ENCODE data around the gene PRUNE2.

The PRUNE2 gene

DNA sequence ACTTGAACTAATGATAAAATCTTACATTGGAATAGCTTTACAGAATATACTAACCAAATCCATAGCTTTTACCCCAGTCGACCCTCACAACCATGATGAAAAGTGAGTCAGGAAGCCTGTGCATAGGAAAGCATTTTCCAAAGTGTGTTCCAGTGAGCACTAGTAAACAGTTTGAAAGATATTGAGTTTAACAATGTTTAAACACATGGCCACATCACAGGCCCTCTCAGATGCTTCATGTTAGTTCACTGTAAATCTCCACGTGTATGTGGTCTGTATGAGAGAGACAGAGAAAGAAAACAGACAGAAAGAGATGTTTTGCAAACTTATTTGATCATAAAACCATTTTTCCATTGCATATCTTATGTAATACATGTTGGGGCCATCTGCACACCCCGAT, 27.0 kb downstream of the PRUNE2 start:
- CTCF ChIA-PET, result interaction anchor here (1.4 kb wide), 1 partner anchor 69 kb away, joined by 5 read pairs; no protein-coding TSS in a partner anchor
- POLR2A ChIA-PET, result no interaction called here
- no peak for DNase-seq (ENCODE audit: extremely low spot score)
- TF ChIP-seq, protein P1, sequence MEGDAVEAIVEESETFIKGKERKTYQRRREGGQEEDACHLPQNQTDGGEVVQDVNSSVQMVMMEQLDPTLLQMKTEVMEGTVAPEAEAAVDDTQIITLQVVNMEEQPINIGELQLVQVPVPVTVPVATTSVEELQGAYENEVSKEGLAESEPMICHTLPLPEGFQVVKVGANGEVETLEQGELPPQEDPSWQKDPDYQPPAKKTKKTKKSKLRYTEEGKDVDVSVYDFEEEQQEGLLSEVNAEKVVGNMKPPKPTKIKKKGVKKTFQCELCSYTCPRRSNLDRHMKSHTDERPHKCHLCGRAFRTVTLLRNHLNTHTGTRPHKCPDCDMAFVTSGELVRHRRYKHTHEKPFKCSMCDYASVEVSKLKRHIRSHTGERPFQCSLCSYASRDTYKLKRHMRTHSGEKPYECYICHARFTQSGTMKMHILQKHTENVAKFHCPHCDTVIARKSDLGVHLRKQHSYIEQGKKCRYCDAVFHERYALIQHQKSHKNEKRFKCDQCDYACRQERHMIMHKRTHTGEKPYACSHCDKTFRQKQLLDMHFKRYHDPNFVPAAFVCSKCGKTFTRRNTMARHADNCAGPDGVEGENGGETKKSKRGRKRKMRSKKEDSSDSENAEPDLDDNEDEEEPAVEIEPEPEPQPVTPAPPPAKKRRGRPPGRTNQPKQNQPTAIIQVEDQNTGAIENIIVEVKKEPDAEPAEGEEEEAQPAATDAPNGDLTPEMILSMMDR (IDR thresholded peaks at IDR 0.05; ENCODE audit: control extremely low read depth, extremely low read depth, low read depth, missing control alignments), result no peak

DNA sequence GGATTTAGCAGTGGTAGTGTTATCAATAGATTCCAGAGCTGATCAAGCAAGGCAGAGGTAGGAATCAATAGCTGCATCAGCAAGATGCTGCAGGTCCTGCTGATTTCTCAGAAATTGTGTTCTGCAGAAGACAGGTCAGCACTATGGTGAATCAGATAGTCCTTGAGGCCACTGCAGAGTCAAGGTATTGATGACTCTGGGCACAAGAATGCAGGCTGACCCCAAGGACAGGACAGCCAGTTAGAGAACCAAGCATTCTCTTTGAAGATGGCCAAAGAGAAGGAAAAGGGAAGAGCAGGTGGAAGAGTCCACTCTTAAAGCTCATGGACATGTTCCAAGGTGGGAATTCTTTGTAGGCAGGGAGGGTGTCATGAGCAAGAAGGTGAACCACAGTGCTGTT, 28.0 kb downstream of the PRUNE2 start:
- CTCF ChIA-PET, result interaction anchor here (1.4 kb wide), 1 partner anchor 68 kb away, joined by 5 read pairs; no protein-coding TSS in a partner anchor
- POLR2A ChIA-PET, result no interaction called here
- no peak for DNase-seq (ENCODE audit: extremely low spot score)
- TF ChIP-seq, protein P1 (IDR thresholded peaks at IDR 0.05; ENCODE audit: control extremely low read depth, extremely low read depth, low read depth, missing control alignments), result no peak

DNA sequence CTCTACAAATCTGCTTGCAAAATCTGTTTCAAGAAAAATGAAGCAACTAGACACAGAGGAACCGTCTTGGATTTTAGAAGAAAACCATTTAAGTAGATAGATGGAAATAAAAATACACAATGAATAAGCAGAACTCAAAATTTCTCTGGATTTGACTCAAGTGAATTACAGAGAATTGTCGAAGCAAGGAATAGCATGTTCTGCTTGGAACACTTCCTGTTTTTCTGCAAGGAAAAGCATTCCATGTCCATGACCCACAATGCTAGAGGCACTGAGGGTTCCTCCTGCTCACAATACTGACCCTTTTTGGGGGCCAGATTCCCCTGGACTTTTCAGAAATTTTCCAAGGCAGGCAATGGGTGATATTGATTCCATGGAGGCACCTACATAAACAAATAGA, 29.8 kb downstream of the PRUNE2 start:
- ChIA-PET POLR2A (no interaction called here), CTCF (no interaction called here)
- TF ChIP-seq, protein P1 (IDR thresholded peaks at IDR 0.05; ENCODE audit: control extremely low read depth, extremely low read depth, low read depth, missing control alignments), result no peak
- DNase-seq (ENCODE audit: extremely low spot score), result no peak

DNA sequence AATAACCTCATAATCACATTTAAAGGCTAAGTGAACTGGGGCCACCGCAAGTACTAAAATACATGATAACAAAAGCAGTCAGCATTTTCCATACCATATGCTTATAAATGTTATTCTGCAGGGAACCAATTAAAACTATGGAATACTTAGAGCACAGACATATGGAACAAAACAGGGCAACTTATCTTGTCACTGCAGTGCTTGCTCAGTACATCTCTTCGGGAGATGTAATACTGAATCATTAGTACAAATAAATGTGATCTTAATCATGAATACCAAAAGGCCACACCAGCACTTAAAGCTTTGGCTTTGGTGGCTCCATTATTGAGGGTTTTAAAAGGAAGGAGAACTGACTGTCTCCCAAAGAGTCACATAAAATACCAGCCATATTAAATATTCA, 32.1 kb downstream of the PRUNE2 start:
- TF ChIP-seq, protein P1 (IDR thresholded peaks at IDR 0.05; ENCODE audit: control extremely low read depth, extremely low read depth, low read depth, missing control alignments), result no peak
- no peak for DNase-seq (ENCODE audit: extremely low spot score)
- CTCF ChIA-PET, result no interaction called here
- POLR2A ChIA-PET, result no interaction called here

DNA sequence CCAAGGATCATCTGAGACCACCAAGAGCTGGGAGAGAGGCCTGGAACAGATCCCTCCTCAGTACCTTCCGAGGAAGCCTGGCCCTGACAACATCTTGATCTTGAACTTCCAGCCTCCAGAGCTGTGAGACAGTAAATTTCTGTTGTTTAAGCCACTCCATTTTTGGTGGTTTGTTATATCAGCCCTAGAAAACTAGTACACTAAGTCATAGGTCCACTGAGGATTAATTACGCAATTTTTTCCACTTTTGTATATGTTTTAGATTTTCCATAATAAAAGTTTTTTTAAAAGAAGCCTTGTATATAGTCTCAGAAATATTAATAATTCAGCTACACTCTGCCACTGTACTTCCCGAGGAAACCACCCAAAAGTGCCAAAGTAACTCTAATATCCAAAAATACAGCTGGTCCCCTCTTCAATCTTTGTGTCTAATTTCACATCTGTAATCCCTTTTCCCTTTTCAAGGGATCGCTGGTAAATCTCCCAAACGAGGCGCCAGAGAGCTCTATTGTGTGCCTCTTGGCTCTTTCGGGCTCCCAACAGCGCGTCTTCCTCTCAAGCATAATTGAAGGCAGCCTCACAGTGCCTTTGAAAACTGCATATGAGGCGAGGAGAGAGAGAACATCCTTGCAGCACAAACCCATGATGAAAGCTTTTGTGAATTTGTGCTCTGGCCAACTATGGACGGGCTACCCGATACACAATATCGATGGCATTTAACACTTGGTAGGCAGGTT, 32.7 kb downstream of the PRUNE2 start:
- ChIA-PET CTCF (no interaction called here), POLR2A (interaction anchor here (0.5 kb wide), 1 partner anchor 153 kb away, joined by 7 read pairs; no protein-coding TSS in a partner anchor)
- DNase-seq (ENCODE audit: extremely low spot score), result no peak
- TF ChIP-seq, protein P1 (IDR thresholded peaks at IDR 0.05; ENCODE audit: control extremely low read depth, extremely low read depth, low read depth, missing control alignments), result no peak

DNA sequence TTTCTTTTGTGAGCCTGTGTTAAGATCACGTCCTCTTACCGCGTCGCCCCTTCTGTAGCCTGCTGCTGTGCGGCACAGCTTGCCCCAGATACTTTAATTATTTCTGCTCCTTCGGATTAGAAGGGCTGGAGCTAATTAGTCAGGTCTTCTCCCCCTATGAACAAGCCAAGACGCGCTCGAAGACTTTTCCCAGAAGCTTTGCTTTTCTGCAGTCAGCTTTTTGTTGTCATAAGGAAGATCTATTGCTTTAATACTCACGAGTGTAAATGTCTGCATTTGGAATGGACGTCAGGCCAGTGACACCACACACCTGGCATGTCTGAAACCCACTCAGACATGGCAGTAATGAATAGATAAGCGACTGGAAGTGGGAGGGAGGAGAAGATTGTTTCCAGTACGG, 37.0 kb downstream of the PRUNE2 start:
- POLR2A ChIA-PET, result no interaction called here
- no peak for DNase-seq (ENCODE audit: extremely low spot score)
- TF ChIP-seq, protein P1 (IDR thresholded peaks at IDR 0.05; ENCODE audit: control extremely low read depth, extremely low read depth, low read depth, missing control alignments), result no peak
- CTCF ChIA-PET, result no interaction called here

All from GM10248 (cell line).